CD4-positive, alpha-beta T cell (primary cell): ENCODE measurements around the gene MAT2A. TPM values are rescaled to one million over a fixed set of nuclear protein-coding genes. Genes with fewer than 3 reads are reported as not detected.

Experiments used
- ATAC-seq: fragments of 200-7000 bp; cut with Tn5 transposase; one replicate; pipeline ENCODE4 v1.10.0; 2022; ENCODE audit warnings: mild to moderate bottlenecking; ENCODE audit not compliant: poor library complexity
- CTCF ChIA-PET: fragments of 350-600 bp; sonication (Branson Sonifier 250); formaldehyde crosslinking; loops from one replicate; lab custom pipeline; 2021; ENCODE audit warnings: antibody characterized with exemption, inconsistent platforms; lab: Charles Lee
- POLR2A ChIA-PET: fragments of 350-600 bp; sonication (Branson Sonifier 250); formaldehyde crosslinking; loops from one replicate; lab custom pipeline; 2021; ENCODE audit warnings: antibody characterized with exemption, inconsistent platforms; lab: Charles Lee
- DNase-seq, 14 experiments: peaks; one replicate each; pipeline ENCODE4 v3.0.0-alpha.2; 2013 to 2020; ENCODE audit warnings: mixed read lengths in 2 of 14
- H3K27ac ChIP-seq, 2 donors: one replicate each; pipeline versions ENCODE4 v1.5.1 to v1.7.0; 2013; ENCODE audit warnings: low read length in 2 of 2, low read depth in 1 of 2, mild to moderate bottlenecking in 1 of 2
- H3K27me3 ChIP-seq, 2 experiments: 1 replicate in 1 of 2; 2 replicates in 1 of 2; pipeline versions ENCODE4 v1.6.1 to v1.7.0; 2013; ENCODE audit warnings: low read length in 2 of 2, control low read depth in 1 of 2, mild to moderate bottlenecking in 1 of 2, moderate library complexity in 1 of 2; ENCODE audit not compliant: insufficient read depth in 2 of 2, control insufficient read depth in 1 of 2
- H3K36me3 ChIP-seq: one replicate; pipeline ENCODE4 v1.6.1; 2013; ENCODE audit warnings: low read length, control low read depth; ENCODE audit not compliant: insufficient read depth
- H3K4me1 ChIP-seq: one replicate; pipeline ENCODE4 v1.6.1; 2013; ENCODE audit warnings: low read length, control low read depth; ENCODE audit not compliant: insufficient read depth
- H3K4me3 ChIP-seq: one replicate; pipeline ENCODE4 v1.5.1; 2013; ENCODE audit warnings: mild to moderate bottlenecking, low read length, moderate library complexity
- H3K9me3 ChIP-seq, 2 experiments: 1 replicate in 1 of 2; 2 replicates in 1 of 2; pipeline versions ENCODE4 v1.6.1 to v1.7.0; 2013; ENCODE audit warnings: low read length in 2 of 2, mild to moderate bottlenecking in 2 of 2, control low read depth in 1 of 2, moderate library complexity in 1 of 2; ENCODE audit not compliant: control insufficient read depth in 1 of 2, insufficient read depth in 1 of 2
- H3K27ac Mint-ChIP-seq: one replicate; pipeline ENCODE4 v1.8.0; 2020; ENCODE audit warnings: mixed read lengths
- H3K27me3 Mint-ChIP-seq: one replicate; pipeline ENCODE4 v1.8.0; 2021; ENCODE audit warnings: mixed read lengths
- H3K36me3 Mint-ChIP-seq: one replicate; pipeline ENCODE4 v1.8.0; 2021; ENCODE audit warnings: low read depth, mixed read lengths
- H3K4me1 Mint-ChIP-seq: one replicate; pipeline ENCODE4 v1.8.0; 2021; ENCODE audit warnings: low read depth, mixed read lengths
- H3K4me3 Mint-ChIP-seq: one replicate; pipeline ENCODE4 v1.8.0; 2020; ENCODE audit warnings: mild to moderate bottlenecking, mixed read lengths
- H3K9me3 Mint-ChIP-seq: one replicate; pipeline ENCODE4 v1.8.0; 2020; ENCODE audit warnings: mixed read lengths
- CTCF ChIP-seq: fragments of 200-600 bp; IDR thresholded peaks from one replicate; pipeline ENCODE4 v1.8.0; 2022; ENCODE audit warnings: antibody characterized with exemption, mild to moderate bottlenecking
- intact Hi-C, 2 experiments: fragments of 100-400 bp; cut with DNase I in 1 of 2; cut with micrococcal nuclease in 1 of 2; formaldehyde crosslinking; loops; one replicate each; pipeline versions ENCODE4 v1.15.1 to v1.9.0; 2023 to 2025; cut with DNase I, micrococcal nuclease
- total RNA-seq, 174 experiments: library from RNA in 2 of 174; stranded (reverse) in 2 of 174; gene quantifications; one replicate each; pipeline ENCODE4 v1.2.3 and lab custom pipeline; 2021 to 2026

MAT2A gene
- total RNA-seq, 2 experiments from 2014 or later, result 121 to 122 TPM

- no peaks in the 10 kb centered on the region for H3K36me3 Mint-ChIP-seq
- no peaks in the 10 kb centered on the region for H3K27me3 Mint-ChIP-seq
- no peak overlapping the region for H3K4me3 Mint-ChIP-seq
- H3K4me3 ChIP-seq, result no peak overlapping the region
- intact Hi-C loops, result no loop called here
- no peaks in the 10 kb centered on the region for H3K27me3 ChIP-seq
- H3K9me3 Mint-ChIP-seq, result no peaks in the 10 kb centered on the region
- H3K27ac Mint-ChIP-seq, result no peak overlapping the region
- no peaks in the 10 kb centered on the region for H3K9me3 ChIP-seq
- H3K4me1 ChIP-seq, result peaks cover 6% of the 10 kb centered on the region
- ATAC-seq (no peak), DNase-seq (no peak)
- H3K4me1 Mint-ChIP-seq, result no peaks in the 10 kb centered on the region
- POLR2A ChIA-PET, result interaction anchor here (2.8 kb wide), 1 partner anchor 15 kb away, joined by 7 read pairs; the partner anchor contains the start of gene MAT2A
- H3K27ac ChIP-seq, result no peak overlapping the region
- CTCF ChIA-PET, result no interaction called here
- no peaks in the 10 kb centered on the region for H3K36me3 ChIP-seq
- TF ChIP-seq CTCF, result no peak
These were observed 15.7 kb upstream of the MAT2A start for GRCh38 chr2:85523062-85523902.

- Mint-ChIP-seq H3K27ac (no peak overlapping the region), H3K4me1 (no peaks in the 10 kb centered on the region), H3K4me3 (no peak overlapping the region), H3K9me3 (no peaks in the 10 kb centered on the region), H3K36me3 (no peaks in the 10 kb centered on the region), H3K27me3 (no peaks in the 10 kb centered on the region)
- H3K9me3 ChIP-seq, result no peaks in the 10 kb centered on the region
- TF ChIP-seq CTCF, result no peak
- DNase-seq, result no peak
- H3K27ac ChIP-seq, result no peak overlapping the region
- CTCF ChIA-PET, result no interaction called here
- peaks cover 6% of the 10 kb centered on the region for H3K4me1 ChIP-seq
- H3K27me3 ChIP-seq, result no peaks in the 10 kb centered on the region
- POLR2A ChIA-PET, result interaction anchor here (2.8 kb wide), 1 partner anchor 15 kb away, joined by 7 read pairs; the partner anchor contains the start of gene MAT2A
- H3K4me3 ChIP-seq, result no peak overlapping the region
- intact Hi-C loops, result no loop called here
- no peaks in the 10 kb centered on the region for H3K36me3 ChIP-seq
- no peak for ATAC-seq
These were observed 15.0 kb upstream of the MAT2A start for GRCh38 chr2:85523903-85524335.

- Mint-ChIP-seq H3K4me1 (no peaks in the 10 kb centered on the region), H3K4me3 (no peak overlapping the region), H3K27ac (no peak overlapping the region), H3K9me3 (no peaks in the 10 kb centered on the region), H3K36me3 (no peaks in the 10 kb centered on the region), H3K27me3 (no peaks in the 10 kb centered on the region)
- intact Hi-C loops, result no loop called here
- Histone ChIP-seq H3K27me3 (no peaks in the 10 kb centered on the region), H3K27ac (no peak overlapping the region), H3K9me3 (no peaks in the 10 kb centered on the region), H3K4me3 (no peak overlapping the region), H3K4me1 (peaks cover 6% of the 10 kb centered on the region), H3K36me3 (no peaks in the 10 kb centered on the region)
- ATAC-seq (no peak), DNase-seq (no peak)
- CTCF ChIA-PET, result no interaction called here
- POLR2A ChIA-PET, result interaction anchor here (2.8 kb wide), 1 partner anchor 14 kb away, joined by 7 read pairs; the partner anchor contains the start of gene MAT2A
- no peak for TF ChIP-seq CTCF
These were observed 14.5 kb upstream of the MAT2A start for GRCh38 chr2:85524336-85524908.
